Measurements from ENCODE around the gene ERCC5.

DNA sequence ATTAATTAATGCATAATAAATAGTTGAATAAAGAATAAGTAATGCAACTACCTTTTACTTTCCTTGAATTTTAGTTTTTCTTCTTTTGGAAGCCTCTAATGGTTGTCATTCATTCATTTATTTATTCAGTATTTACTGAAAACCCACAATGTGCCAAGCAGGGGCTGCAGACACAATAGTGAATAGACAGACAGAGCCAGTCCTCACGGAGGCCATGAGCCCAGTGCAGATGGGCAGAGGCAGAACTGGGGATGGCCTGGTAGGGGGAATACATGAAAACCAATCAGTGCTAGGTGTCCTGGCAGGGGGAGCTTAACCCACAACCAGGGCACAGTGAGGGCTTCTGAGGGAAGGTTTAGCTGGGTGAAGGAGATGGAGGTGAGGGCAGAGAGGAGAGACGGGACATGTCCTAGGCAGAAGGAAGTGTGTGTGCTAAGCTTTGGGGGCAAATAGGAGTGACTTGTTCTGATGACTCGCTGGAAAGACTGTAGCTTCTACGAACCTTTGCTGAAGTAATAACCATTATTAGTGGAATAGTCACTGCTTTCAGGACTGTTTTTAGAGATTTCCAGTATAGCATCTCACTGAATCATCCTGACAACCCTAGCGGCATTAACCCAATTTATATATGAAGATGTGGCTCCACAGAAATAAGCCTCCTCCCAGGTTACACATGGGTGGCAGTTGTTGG, 55.9 kb downstream of the ERCC5 start:
- TF ChIP-seq, protein P1, sequence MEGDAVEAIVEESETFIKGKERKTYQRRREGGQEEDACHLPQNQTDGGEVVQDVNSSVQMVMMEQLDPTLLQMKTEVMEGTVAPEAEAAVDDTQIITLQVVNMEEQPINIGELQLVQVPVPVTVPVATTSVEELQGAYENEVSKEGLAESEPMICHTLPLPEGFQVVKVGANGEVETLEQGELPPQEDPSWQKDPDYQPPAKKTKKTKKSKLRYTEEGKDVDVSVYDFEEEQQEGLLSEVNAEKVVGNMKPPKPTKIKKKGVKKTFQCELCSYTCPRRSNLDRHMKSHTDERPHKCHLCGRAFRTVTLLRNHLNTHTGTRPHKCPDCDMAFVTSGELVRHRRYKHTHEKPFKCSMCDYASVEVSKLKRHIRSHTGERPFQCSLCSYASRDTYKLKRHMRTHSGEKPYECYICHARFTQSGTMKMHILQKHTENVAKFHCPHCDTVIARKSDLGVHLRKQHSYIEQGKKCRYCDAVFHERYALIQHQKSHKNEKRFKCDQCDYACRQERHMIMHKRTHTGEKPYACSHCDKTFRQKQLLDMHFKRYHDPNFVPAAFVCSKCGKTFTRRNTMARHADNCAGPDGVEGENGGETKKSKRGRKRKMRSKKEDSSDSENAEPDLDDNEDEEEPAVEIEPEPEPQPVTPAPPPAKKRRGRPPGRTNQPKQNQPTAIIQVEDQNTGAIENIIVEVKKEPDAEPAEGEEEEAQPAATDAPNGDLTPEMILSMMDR (IDR thresholded peaks at IDR 0.05), result no peak
- TF ChIP-seq POLR2A (IDR thresholded peaks at IDR 0.05), result no peak
